Measurements from ENCODE around the gene THRAP3. TPM values are rescaled to one million over a fixed set of nuclear protein-coding genes. Genes with fewer than 3 reads are reported as not detected.

THRAP3 gene
- total RNA-seq, 2 donors from 2014 or later: 145 to 165 TPM

GRCh38 chr1:36328713-36329112, 104.5 kb downstream of the THRAP3 start:
- H3K27me3 ChIP-seq (ENCODE audit: control insufficient read depth, insufficient read depth, low read length, poor library complexity, severe bottlenecking): peaks cover 7% of the 10 kb centered on the region
- H3K27ac Mint-ChIP-seq: no peak overlapping the region
- H3K9me3 ChIP-seq (ENCODE audit: control insufficient read depth, low read length): no peaks in the 10 kb centered on the region
- H3K9ac ChIP-seq (ENCODE audit: extremely low read depth, low read length, poor library complexity, severe bottlenecking): no peak overlapping the region
- no peak for DNase-seq
- TF ChIP-seq, protein P1, sequence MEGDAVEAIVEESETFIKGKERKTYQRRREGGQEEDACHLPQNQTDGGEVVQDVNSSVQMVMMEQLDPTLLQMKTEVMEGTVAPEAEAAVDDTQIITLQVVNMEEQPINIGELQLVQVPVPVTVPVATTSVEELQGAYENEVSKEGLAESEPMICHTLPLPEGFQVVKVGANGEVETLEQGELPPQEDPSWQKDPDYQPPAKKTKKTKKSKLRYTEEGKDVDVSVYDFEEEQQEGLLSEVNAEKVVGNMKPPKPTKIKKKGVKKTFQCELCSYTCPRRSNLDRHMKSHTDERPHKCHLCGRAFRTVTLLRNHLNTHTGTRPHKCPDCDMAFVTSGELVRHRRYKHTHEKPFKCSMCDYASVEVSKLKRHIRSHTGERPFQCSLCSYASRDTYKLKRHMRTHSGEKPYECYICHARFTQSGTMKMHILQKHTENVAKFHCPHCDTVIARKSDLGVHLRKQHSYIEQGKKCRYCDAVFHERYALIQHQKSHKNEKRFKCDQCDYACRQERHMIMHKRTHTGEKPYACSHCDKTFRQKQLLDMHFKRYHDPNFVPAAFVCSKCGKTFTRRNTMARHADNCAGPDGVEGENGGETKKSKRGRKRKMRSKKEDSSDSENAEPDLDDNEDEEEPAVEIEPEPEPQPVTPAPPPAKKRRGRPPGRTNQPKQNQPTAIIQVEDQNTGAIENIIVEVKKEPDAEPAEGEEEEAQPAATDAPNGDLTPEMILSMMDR (conservative IDR thresholded peaks at IDR 0.05): no peak
- no peaks in the 10 kb centered on the region for H3K9me3 Mint-ChIP-seq
- 93 to 100% methylated on average over 3 to 6 of the region's 6 CpGs for WGBS, 2 experiments (ENCODE audit: insufficient coverage in 1 of 2, insufficient read length in 1 of 2)
- no peaks in the 10 kb centered on the region for H3K36me3 Mint-ChIP-seq (ENCODE audit: low read depth)
- H3K4me1 Mint-ChIP-seq: peaks cover 11% of the 10 kb centered on the region
- no peak overlapping the region for H3K4me3 Mint-ChIP-seq
- peaks cover 3% of the 10 kb centered on the region for H3K4me1 ChIP-seq (ENCODE audit: control insufficient read depth, insufficient read depth, low read length)
- H3K36me3 ChIP-seq (ENCODE audit: control insufficient read depth, insufficient read depth, low read length): no peaks in the 10 kb centered on the region
- H3K27ac ChIP-seq (ENCODE audit: low read depth, low read length): no peak overlapping the region
- H3K4me3 ChIP-seq (ENCODE audit: low read length): no peak overlapping the region
- H3K27me3 Mint-ChIP-seq (ENCODE audit: insufficient read depth): peaks cover 31% of the 10 kb centered on the region

GRCh38 chr1:36329817-36330216, 105.6 kb downstream of the THRAP3 start:
- H3K27ac Mint-ChIP-seq: no peak overlapping the region

GRCh38 chr1:36330940-36331339, 106.7 kb downstream of the THRAP3 start:
- DNase-seq: no peak
- peaks cover 24% of the 10 kb centered on the region for H3K27me3 Mint-ChIP-seq (ENCODE audit: insufficient read depth)
- Histone ChIP-seq H3K9me3 (ENCODE audit: control insufficient read depth, low read length) (no peaks in the 10 kb centered on the region), H3K4me1 (ENCODE audit: control insufficient read depth, insufficient read depth, low read length) (no peaks in the 10 kb centered on the region), H3K27ac (ENCODE audit: low read depth, low read length) (no peak overlapping the region), H3K36me3 (ENCODE audit: control insufficient read depth, insufficient read depth, low read length) (no peaks in the 10 kb centered on the region), H3K9ac (ENCODE audit: extremely low read depth, low read length, poor library complexity, severe bottlenecking) (no peak overlapping the region), H3K27me3 (ENCODE audit: control insufficient read depth, insufficient read depth, low read length, poor library complexity, severe bottlenecking) (peaks cover 7% of the 10 kb centered on the region), H3K4me3 (ENCODE audit: low read length) (no peak overlapping the region)
- no peaks in the 10 kb centered on the region for H3K36me3 Mint-ChIP-seq (ENCODE audit: low read depth)
- WGBS, 2 experiments (ENCODE audit: insufficient coverage in 1 of 2, insufficient read length in 1 of 2): 92 to 94% methylated on average over 12 to 15 of the region's 15 CpGs
- H3K4me1 Mint-ChIP-seq: peaks cover 2% of the 10 kb centered on the region
- no peaks in the 10 kb centered on the region for H3K9me3 Mint-ChIP-seq
- TF ChIP-seq, protein P1 (conservative IDR thresholded peaks at IDR 0.05): no peak
- H3K27ac Mint-ChIP-seq: no peak overlapping the region
- H3K4me3 Mint-ChIP-seq: no peak overlapping the region

More at GRCh38 chr1:36329817-36330216, 105.6 kb downstream of the THRAP3 start:
- Mint-ChIP-seq H3K4me1 (peaks cover 2% of the 10 kb centered on the region), H3K27me3 (ENCODE audit: insufficient read depth) (peaks cover 29% of the 10 kb centered on the region), H3K9me3 (no peaks in the 10 kb centered on the region), H3K36me3 (ENCODE audit: low read depth) (no peaks in the 10 kb centered on the region), H3K4me3 (no peak overlapping the region)
- Histone ChIP-seq H3K4me3 (ENCODE audit: low read length) (no peak overlapping the region), H3K27me3 (ENCODE audit: control insufficient read depth, insufficient read depth, low read length, poor library complexity, severe bottlenecking) (peaks cover 7% of the 10 kb centered on the region), H3K9me3 (ENCODE audit: control insufficient read depth, low read length) (no peaks in the 10 kb centered on the region), H3K9ac (ENCODE audit: extremely low read depth, low read length, poor library complexity, severe bottlenecking) (no peak overlapping the region), H3K36me3 (ENCODE audit: control insufficient read depth, insufficient read depth, low read length) (no peaks in the 10 kb centered on the region), H3K4me1 (ENCODE audit: control insufficient read depth, insufficient read depth, low read length) (no peaks in the 10 kb centered on the region), H3K27ac (ENCODE audit: low read depth, low read length) (no peak overlapping the region)
- TF ChIP-seq, protein P1 (conservative IDR thresholded peaks at IDR 0.05): no peak
- WGBS, 2 experiments (ENCODE audit: insufficient coverage in 1 of 2, insufficient read length in 1 of 2): 89 to 92% methylated on average over 9 of the region's 9 CpGs
- no peak for DNase-seq
